ENCODE results near the gene ZBTB7C.

DNA sequence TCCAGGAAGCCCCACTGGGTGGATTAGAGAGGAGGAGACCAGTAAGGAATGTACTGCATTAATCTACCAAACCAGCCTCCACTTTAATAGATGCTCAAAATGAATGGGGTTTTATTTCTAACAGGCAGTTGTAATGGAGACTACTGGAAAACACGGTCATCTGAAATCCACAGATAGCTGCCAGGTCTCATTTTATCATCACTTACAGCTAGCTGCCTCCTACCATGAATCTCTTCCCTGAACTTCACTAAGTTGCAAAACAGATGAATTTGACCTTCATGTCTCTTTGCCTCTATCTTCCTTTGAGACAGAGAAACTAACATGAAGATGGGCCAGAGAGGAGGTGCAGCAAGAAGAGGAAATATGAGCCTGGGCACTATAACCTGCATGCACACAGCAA is 21.9 kb downstream of the ZBTB7C start:
- TF ChIP-seq, protein P1, sequence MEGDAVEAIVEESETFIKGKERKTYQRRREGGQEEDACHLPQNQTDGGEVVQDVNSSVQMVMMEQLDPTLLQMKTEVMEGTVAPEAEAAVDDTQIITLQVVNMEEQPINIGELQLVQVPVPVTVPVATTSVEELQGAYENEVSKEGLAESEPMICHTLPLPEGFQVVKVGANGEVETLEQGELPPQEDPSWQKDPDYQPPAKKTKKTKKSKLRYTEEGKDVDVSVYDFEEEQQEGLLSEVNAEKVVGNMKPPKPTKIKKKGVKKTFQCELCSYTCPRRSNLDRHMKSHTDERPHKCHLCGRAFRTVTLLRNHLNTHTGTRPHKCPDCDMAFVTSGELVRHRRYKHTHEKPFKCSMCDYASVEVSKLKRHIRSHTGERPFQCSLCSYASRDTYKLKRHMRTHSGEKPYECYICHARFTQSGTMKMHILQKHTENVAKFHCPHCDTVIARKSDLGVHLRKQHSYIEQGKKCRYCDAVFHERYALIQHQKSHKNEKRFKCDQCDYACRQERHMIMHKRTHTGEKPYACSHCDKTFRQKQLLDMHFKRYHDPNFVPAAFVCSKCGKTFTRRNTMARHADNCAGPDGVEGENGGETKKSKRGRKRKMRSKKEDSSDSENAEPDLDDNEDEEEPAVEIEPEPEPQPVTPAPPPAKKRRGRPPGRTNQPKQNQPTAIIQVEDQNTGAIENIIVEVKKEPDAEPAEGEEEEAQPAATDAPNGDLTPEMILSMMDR (IDR thresholded peaks at IDR 0.05 in 2 of 3, conservative IDR thresholded peaks at IDR 0.05 in 1 of 3; ENCODE audit: control insufficient read depth in 2 of 3, extremely low read depth in 1 of 3, insufficient read depth in 1 of 3, low read depth in 3 of 3, low read length in 3 of 3): no peak
- no peak for TF ChIP-seq FOXM1 (IDR thresholded peaks at IDR 0.05; ENCODE audit: low read depth, low read length)
- TF ChIP-seq, protein P2, sequence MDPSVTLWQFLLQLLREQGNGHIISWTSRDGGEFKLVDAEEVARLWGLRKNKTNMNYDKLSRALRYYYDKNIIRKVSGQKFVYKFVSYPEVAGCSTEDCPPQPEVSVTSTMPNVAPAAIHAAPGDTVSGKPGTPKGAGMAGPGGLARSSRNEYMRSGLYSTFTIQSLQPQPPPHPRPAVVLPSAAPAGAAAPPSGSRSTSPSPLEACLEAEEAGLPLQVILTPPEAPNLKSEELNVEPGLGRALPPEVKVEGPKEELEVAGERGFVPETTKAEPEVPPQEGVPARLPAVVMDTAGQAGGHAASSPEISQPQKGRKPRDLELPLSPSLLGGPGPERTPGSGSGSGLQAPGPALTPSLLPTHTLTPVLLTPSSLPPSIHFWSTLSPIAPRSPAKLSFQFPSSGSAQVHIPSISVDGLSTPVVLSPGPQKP (IDR thresholded peaks at IDR 0.05; ENCODE audit: low read depth, low read length): no peak
- no peak for TF ChIP-seq MEF2B (IDR thresholded peaks at IDR 0.05; ENCODE audit: partially characterized antibody, poor library complexity, severe bottlenecking)
- no peak for TF ChIP-seq TAF1 (IDR thresholded peaks at IDR 0.05; ENCODE audit: borderline replicate concordance, low read depth, low read length)
- TF ChIP-seq TCF3 (IDR thresholded peaks at IDR 0.05; ENCODE audit: borderline replicate concordance, insufficient read depth, low read depth, low read length): no peak
- TF ChIP-seq NR2C2 (IDR thresholded peaks at IDR 0.05; ENCODE audit: borderline replicate concordance, control insufficient read depth, insufficient read length, low read depth): no peak

Measured in GM12878 (cell line).